Measurements from ENCODE around the gene LARP4B.
A peak's percentile ranks its signal among the peaks of the same experiment; 100 is the strongest.
"Not testable (repeated sequence)": the region's sequence is repeated elsewhere in the genome, so short reads cannot be mapped to it uniquely, and the experiment has no call there.

The LARP4B gene

GRCh38 chr10:955820-956217 lies 24.3 kb upstream of the LARP4B start:
- no peak for DNase-seq

- no peak for DNase-seq
These were observed 23.8 kb upstream of the LARP4B start for GRCh38 chr10:955127-955819.

- DNase-seq = no peak
These were observed 22.9 kb upstream of the LARP4B start for GRCh38 chr10:954396-954795.

- no peak for DNase-seq
These were observed 22.3 kb upstream of the LARP4B start for GRCh38 chr10:953836-954235.

GRCh38 chr10:949446-949845 lies 17.9 kb upstream of the LARP4B start:
- DNase-seq = no peak

- DNase-seq = no peak
These were observed 16.8 kb upstream of the LARP4B start for GRCh38 chr10:948347-948746.

- no peak for DNase-seq
These were observed 16.4 kb upstream of the LARP4B start for GRCh38 chr10:947881-948280.

- no peak for DNase-seq
These were observed 15.5 kb upstream of the LARP4B start for GRCh38 chr10:947051-947450.

GRCh38 chr10:945778-946177 lies 14.3 kb upstream of the LARP4B start:
- no peak for DNase-seq

GRCh38 chr10:944034-944831 lies 12.7 kb upstream of the LARP4B start:
- peak; percentile 21 for DNase-seq

- DNase-seq = no peak
These were observed 12.0 kb upstream of the LARP4B start for GRCh38 chr10:943334-944033.

- no peak for DNase-seq
These were observed 7.6 kb upstream of the LARP4B start for GRCh38 chr10:938941-939678.

GRCh38 chr10:934746-935406 lies 3.4 kb upstream of the LARP4B start:
- no peak for DNase-seq

GRCh38 chr10:934165-934564 lies 2.7 kb upstream of the LARP4B start:
- not testable (repeated sequence) for DNase-seq

- DNase-seq = no peak
These were observed 1.1 kb upstream of the LARP4B start for GRCh38 chr10:932589-932988.

GRCh38 chr10:930625-931325 lies 730 bp downstream of the LARP4B start:
- peak; percentile 31 for DNase-seq

- no peak for DNase-seq
These were observed 1.4 kb downstream of the LARP4B start for GRCh38 chr10:929960-930624.

GRCh38 chr10:927131-927530 lies 4.4 kb downstream of the LARP4B start:
- DNase-seq = no peak

- DNase-seq = no peak
These were observed 5.3 kb downstream of the LARP4B start for GRCh38 chr10:926075-926698.

GRCh38 chr10:924524-924859 lies 7.0 kb downstream of the LARP4B start:
- DNase-seq = no peak
